Brain microvascular endothelial cell (primary cell): ENCODE results near the gene MSANTD2.

Source experiments
- DNase-seq: peaks from one replicate; pipeline ENCODE4 v3.0.0-alpha.2; 2020
- H3K27ac ChIP-seq: fragments of 250-450 bp; sonication (Bioruptor Pico); 2 replicates; pipeline ENCODE4 v1.5.1; 2020; ENCODE audit warnings: mild to moderate bottlenecking, moderate library complexity
- H3K27me3 ChIP-seq: fragments of 250-450 bp; sonication (Bioruptor Pico); replicated peaks from 2 replicates; pipeline ENCODE4 v1.5.1; 2020; ENCODE audit warnings: mild to moderate bottlenecking
- H3K36me3 ChIP-seq: fragments of 250-450 bp; sonication (Bioruptor Pico); replicated peaks from 2 replicates; pipeline ENCODE4 v1.5.1; 2020; ENCODE audit warnings: mild to moderate bottlenecking
- H3K4me3 ChIP-seq: 2 replicates; pipeline ENCODE4 v1.5.1; 2011; ENCODE audit warnings: low read depth, mild to moderate bottlenecking, control low read depth, low read length, moderate library complexity
- in situ Hi-C: cut with HindIII; loops from 2 replicates; pipeline ENCODE4 v1.10.0; 2017; ENCODE audit warnings: low sequenced_read_pairs, low pct_ligation_motif_present
- TF ChIP-seq, protein P1 (sequence below): IDR thresholded peaks from 2 replicates; pipeline ENCODE4 v1.5.1; 2011; ENCODE audit warnings: low read depth, mild to moderate bottlenecking, moderate library complexity, low read length, control low read depth, inconsistent platforms; ENCODE audit errors: missing control alignments

The MSANTD2 gene

GRCh38 chr11:124740277-124740882, 59.8 kb downstream of the MSANTD2 start:
- in situ Hi-C loops, result no loop called here
- no peak for DNase-seq
- TF ChIP-seq, protein P1, sequence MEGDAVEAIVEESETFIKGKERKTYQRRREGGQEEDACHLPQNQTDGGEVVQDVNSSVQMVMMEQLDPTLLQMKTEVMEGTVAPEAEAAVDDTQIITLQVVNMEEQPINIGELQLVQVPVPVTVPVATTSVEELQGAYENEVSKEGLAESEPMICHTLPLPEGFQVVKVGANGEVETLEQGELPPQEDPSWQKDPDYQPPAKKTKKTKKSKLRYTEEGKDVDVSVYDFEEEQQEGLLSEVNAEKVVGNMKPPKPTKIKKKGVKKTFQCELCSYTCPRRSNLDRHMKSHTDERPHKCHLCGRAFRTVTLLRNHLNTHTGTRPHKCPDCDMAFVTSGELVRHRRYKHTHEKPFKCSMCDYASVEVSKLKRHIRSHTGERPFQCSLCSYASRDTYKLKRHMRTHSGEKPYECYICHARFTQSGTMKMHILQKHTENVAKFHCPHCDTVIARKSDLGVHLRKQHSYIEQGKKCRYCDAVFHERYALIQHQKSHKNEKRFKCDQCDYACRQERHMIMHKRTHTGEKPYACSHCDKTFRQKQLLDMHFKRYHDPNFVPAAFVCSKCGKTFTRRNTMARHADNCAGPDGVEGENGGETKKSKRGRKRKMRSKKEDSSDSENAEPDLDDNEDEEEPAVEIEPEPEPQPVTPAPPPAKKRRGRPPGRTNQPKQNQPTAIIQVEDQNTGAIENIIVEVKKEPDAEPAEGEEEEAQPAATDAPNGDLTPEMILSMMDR, result peak; percentile 68
- H3K27me3 ChIP-seq, result peaks cover 2% of the 10 kb centered on the region
- no peaks in the 10 kb centered on the region for H3K36me3 ChIP-seq
- peak overlapping the region; percentile 64 for H3K4me3 ChIP-seq
- H3K27ac ChIP-seq, result no peak overlapping the region

DNA sequence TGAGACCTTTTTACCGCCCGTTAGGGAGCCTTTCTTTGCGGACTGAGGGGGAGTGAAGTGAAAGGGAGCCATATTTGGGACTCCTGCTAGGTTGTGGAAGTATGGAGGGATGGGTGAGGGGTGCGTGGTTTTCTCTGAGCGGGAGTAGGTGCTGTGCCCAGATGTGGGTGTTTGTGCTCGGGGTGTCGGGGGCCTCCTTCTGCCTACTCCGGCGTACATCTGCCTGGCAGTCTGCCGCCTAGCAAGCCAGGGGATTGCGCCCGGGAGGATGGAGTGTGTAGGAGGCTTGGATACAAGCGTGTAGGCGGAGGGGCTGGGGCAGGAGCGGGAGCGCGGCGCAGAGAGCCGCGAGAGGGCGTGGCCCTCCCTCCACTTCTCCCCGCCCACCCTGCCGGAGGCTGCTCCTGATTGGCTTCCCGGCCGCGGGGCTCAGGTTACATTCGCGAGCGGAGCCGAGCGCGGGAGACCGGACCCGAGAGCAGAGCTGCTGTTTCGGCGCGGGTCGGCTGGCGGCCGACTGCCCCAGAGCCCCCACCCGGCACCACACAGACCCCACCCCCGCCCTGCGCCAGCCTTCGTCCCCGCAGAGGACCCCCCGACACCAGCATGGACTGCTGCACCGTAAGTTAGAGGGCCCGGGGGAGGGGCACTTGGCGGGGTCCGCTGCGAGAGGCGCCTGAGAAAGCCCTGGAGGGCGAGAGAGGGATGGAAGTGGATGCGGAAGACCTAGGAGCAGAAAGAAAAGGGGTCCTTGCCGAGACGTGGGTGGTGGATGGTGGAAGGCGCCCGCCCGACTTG, 60.5 kb downstream of the MSANTD2 start, which contains the start of gene NRGN:
Gene NRGN, plus strand, starts transcription at position 464 of the 798 bp plus-strand sequence. Its CDS starts 143 bp downstream, at position 607.
- Histone ChIP-seq H3K36me3 (no peaks in the 10 kb centered on the region), H3K4me3 (peak within 1 kb of the TSS; percentile 64), H3K27me3 (peaks cover 2% of the 10 kb centered on the region), H3K27ac (no peak within 1 kb of the TSS)
- TF ChIP-seq, protein P1, result no peak
- DNase-seq, result peak; percentile 88
- in situ Hi-C loops, result no loop called here

GRCh38 chr11:124738713-124739478, 61.3 kb downstream of the MSANTD2 start:
- in situ Hi-C loops, result no loop called here

DNA sequence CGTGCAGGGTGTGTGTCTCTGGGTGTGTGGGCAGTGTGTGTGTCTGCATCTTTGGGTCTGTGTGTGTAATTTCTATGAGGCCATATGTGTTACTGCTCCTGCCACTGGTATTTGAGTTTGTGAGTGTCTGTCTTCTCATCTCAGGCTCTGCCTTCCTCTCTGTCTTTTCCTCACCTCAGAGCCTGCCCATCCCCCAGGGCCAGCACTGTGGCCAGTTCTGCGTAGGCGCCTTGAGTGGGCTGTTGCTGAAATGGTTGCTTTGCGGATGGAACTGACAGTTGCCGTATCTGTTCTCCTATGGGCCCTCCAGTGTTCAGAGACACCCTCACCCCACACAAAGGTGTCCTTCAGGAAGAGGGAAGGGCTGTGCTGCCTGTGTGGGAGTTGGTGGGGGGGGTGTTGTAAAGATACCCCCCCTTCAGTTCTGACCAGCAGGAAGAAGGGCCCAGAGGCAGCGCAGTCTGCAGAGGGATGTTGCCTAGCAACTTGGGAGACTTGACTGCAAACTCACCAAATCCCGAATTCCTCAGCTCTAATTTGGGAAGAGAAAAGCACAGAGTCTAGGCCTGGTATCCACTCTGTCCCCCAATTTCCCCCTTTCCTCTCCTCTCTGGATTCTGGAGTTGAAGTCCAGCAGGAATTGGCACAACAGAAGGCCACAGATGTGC, 62.4 kb downstream of the MSANTD2 start:
- TF ChIP-seq, protein P1, result no peak
- Histone ChIP-seq H3K36me3 (no peaks in the 10 kb centered on the region), H3K27me3 (peaks cover 2% of the 10 kb centered on the region), H3K4me3 (no peak overlapping the region), H3K27ac (no peak overlapping the region)
- DNase-seq, result no peak
- in situ Hi-C loops, result no loop called here

More at GRCh38 chr11:124738713-124739478, 61.3 kb downstream of the MSANTD2 start:
- Histone ChIP-seq H3K36me3 (no peaks in the 10 kb centered on the region), H3K27me3 (peaks cover 2% of the 10 kb centered on the region), H3K27ac (no peak overlapping the region), H3K4me3 (peak overlapping the region; percentile 64)
- TF ChIP-seq, protein P1, result no peak
- no peak for DNase-seq

GRCh38 chr11:124736736-124737135, 63.5 kb downstream of the MSANTD2 start:
- H3K27me3 ChIP-seq, result peaks cover 2% of the 10 kb centered on the region
- TF ChIP-seq, protein P1, result no peak
- no peak overlapping the region for H3K4me3 ChIP-seq
- no peak overlapping the region for H3K27ac ChIP-seq
- DNase-seq, result no peak
- in situ Hi-C loops, result no loop called here
- no peaks in the 10 kb centered on the region for H3K36me3 ChIP-seq
